Erythroblast (primary cell): Measurements from ENCODE around the gene PARD3.

Source experiments
- GATA1 ChIP-seq: IDR thresholded peaks from 2 replicates; pipeline ENCODE4 v1.6.1; 2011; ENCODE audit warnings: low read depth, mild to moderate bottlenecking, control low read depth, low read length, moderate library complexity
- POLR2A ChIP-seq: IDR thresholded peaks from 2 replicates; pipeline ENCODE4 v1.6.1; 2011; ENCODE audit warnings: mild to moderate bottlenecking, low read length

- no peak for TF ChIP-seq POLR2A
- TF ChIP-seq GATA1: no peak
These were observed 524.5 kb downstream of the PARD3 start for GRCh38 chr10:34290412-34291081.
